ENCODE data around the gene PRSS58. TPM values are rescaled to one million over a fixed set of nuclear protein-coding genes. Genes with fewer than 3 reads are reported as not detected.

Gene PRSS58
- total and polyA plus RNA-seq, 2 of the 8 experiments (the other 6 are each of a cell fraction or from before 2014, with no cell fraction given) = not detected

DNA sequence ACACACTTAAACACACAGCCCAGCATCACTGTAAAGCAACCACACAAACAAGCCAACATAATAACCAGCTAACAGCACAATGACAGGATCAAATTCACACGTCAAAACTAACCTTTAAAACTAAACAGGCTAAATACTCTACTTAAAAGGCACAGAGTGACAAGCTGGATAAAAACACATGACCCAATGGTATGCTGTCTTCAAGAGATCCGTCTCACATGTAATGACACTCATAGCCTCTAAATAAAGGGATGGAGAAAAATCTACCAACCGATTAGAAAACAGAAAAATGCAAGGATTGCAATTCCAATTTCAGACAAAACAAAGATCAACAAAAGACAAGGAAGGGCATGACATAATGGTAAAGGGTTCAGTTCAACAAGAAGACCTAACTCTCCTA, 17.2 kb upstream of the PRSS58 start:
- no peak overlapping the region for H3K56ac ChIP-seq (replicated peaks; ENCODE audit: insufficient read length, low read depth, low read length)
- no peak for FAIRE-seq
- TF ChIP-seq CHD2 (IDR thresholded peaks at IDR 0.05; ENCODE audit: low read length) (no peak), SUZ12 (IDR thresholded peaks at IDR 0.05; ENCODE audit: low read length) (no peak), KDM4A (IDR thresholded peaks at IDR 0.05; ENCODE audit: low read depth, low read length, severe bottlenecking) (no peak), HDAC2 (IDR thresholded peaks at IDR 0.05; ENCODE audit: borderline replicate concordance in 1 of 2, low read depth in 2 of 2, low read length in 2 of 2) (no peak), TCF12 (IDR thresholded peaks at IDR 0.05; ENCODE audit: low read depth, low read length) (no peak), CBX8 (IDR thresholded peaks at IDR 0.05; ENCODE audit: borderline replicate concordance, low read depth, low read length) (no peak), RAD21 (IDR thresholded peaks at IDR 0.05 in 1 of 2, conservative IDR thresholded peaks at IDR 0.05 in 1 of 2; ENCODE audit: low read depth in 2 of 2, low read length in 2 of 2) (no peak), CHD1 (IDR thresholded peaks at IDR 0.05; ENCODE audit: low read depth, low read length) (no peak), SIRT6 (IDR thresholded peaks at IDR 0.05; ENCODE audit: low read length) (no peak), CTBP2 (IDR thresholded peaks at IDR 0.05; ENCODE audit: borderline replicate concordance, insufficient read depth, insufficient read length, low read length) (no peak)

More for the DNA sequence above, 17.2 kb upstream of the PRSS58 start:
- Histone ChIP-seq H3K79me2 (ENCODE audit: control insufficient read depth in 1 of 2, insufficient read depth in 2 of 2, low read length in 2 of 2) (no peaks in the 10 kb centered on the region), H3K23me2 (ENCODE audit: low read depth, low read length) (no peaks in the 10 kb centered on the region), H4K8ac (ENCODE audit: extremely low read depth, insufficient read depth, low read length) (no peak overlapping the region), H2BK5ac (ENCODE audit: low read depth, low read length) (no peak overlapping the region), H4K20me1 (replicated peaks in 1 of 2; ENCODE audit: control insufficient read depth in 1 of 2, insufficient read depth in 2 of 2, low read length in 2 of 2) (no peaks in the 10 kb centered on the region), H2BK20ac (ENCODE audit: low read length) (no peak overlapping the region), H3K14ac (ENCODE audit: insufficient read length) (no peak overlapping the region), H3K4me2 (ENCODE audit: insufficient read depth in 1 of 2, low read depth in 2 of 2, low read length in 2 of 2) (no peak overlapping the region), H3K4me1 (replicated peaks in 1 of 4; ENCODE audit: control insufficient read depth in 3 of 4, insufficient read depth in 4 of 4, low read length in 3 of 4) (peaks cover 0 to 2% (median 0%) of the 10 kb centered on the region in 4 experiments; a peak in 1 of 7 replicates), H2BK15ac (ENCODE audit: low read length) (no peak overlapping the region), H2AFZ (ENCODE audit: low read length) (no peak overlapping the region), H3K27ac (ENCODE audit: low read depth, low read length) (no peak overlapping the region), H2BK120ac (replicated peaks; ENCODE audit: low read depth, low read length) (no peak overlapping the region), H2BK12ac (ENCODE audit: low read depth, low read length) (no peak overlapping the region), H4K5ac (ENCODE audit: insufficient read length, low read depth, low read length) (no peak overlapping the region), H3K23ac (ENCODE audit: insufficient read length) (no peak overlapping the region), H3K4me3 (ENCODE audit: extremely low read depth in 1 of 4, insufficient read depth in 2 of 4, low read depth in 3 of 4, low read length in 4 of 4) (no peak overlapping the region), H3K9ac (replicated peaks in 1 of 4; ENCODE audit: extremely low read depth in 1 of 4, low read depth in 3 of 4, low read length in 3 of 4) (no peak overlapping the region), H3K4ac (replicated peaks; ENCODE audit: insufficient read length, low read depth, low read length) (no peak overlapping the region), H2AK5ac (ENCODE audit: low read depth, low read length) (no peak overlapping the region), H4K91ac (replicated peaks; ENCODE audit: insufficient read length, low read length) (no peak overlapping the region), H3K9me3 (ENCODE audit: insufficient read depth in 2 of 2, low read depth in 1 of 2, low read length in 1 of 2) (peaks cover 0 to 4% of the 10 kb centered on the region in 2 experiments; a peak in 2 of 4 replicates), H3K36me3 (ENCODE audit: control insufficient read depth in 2 of 4, insufficient read depth in 4 of 4, low read length in 3 of 4) (no peaks in the 10 kb centered on the region), H3K18ac (ENCODE audit: extremely low read depth, low read length) (no peak overlapping the region), H3K27me3 (replicated peaks in 1 of 4; ENCODE audit: control insufficient read depth in 3 of 4, extremely low read depth in 1 of 4, insufficient read depth in 3 of 4, low read length in 3 of 4) (no peaks in the 10 kb centered on the region; a peak in 1 of 7 replicates), H3K79me1 (ENCODE audit: low read depth, low read length) (no peaks in the 10 kb centered on the region)
- DNase-seq (ENCODE audit: low read depth in 1 of 2, low spot score in 2 of 2) = no peak
- 89% methylated on average over 3 of the region's 3 CpGs; no CpG with 5 or more reads in 1 of the 2 experiments for whole genome bisulfite sequencing, 2 experiments (ENCODE audit: extremely low coverage in 1 of 2, insufficient coverage in 1 of 2, insufficient read length in 1 of 2, insufficient replicate concordance in 2 of 2, low coverage in 1 of 2, low lambda C conversion rate in 2 of 2, missing lambda C conversion rate in 1 of 2)
- CTCF ChIA-PET (ENCODE audit: partially characterized antibody) = no interaction called here
- POLR2A ChIA-PET (ENCODE audit: partially characterized antibody) = no interaction called here
